22Rv1 (cell line): ENCODE measurements around the gene CPTP.
A peak's percentile ranks its signal among the peaks of the same experiment; 100 is the strongest.

ENCODE experiments used
- H3K27ac ChIP-seq: fragments of 450-650 bp; 2 replicates; pipeline ENCODE4 v1.5.1; 2017
- ZFX ChIP-seq: fragments of 450-650 bp; IDR thresholded peaks from 2 replicates; pipeline ENCODE4 v1.6.1; 2017; ENCODE audit warnings: antibody characterized with exemption, borderline replicate concordance
- TF ChIP-seq, protein P1 (sequence below): fragments of 450-650 bp; IDR thresholded peaks from 2 replicates; pipeline ENCODE4 v1.5.1; 2017; ENCODE audit warnings: mild to moderate bottlenecking

Gene CPTP

DNA sequence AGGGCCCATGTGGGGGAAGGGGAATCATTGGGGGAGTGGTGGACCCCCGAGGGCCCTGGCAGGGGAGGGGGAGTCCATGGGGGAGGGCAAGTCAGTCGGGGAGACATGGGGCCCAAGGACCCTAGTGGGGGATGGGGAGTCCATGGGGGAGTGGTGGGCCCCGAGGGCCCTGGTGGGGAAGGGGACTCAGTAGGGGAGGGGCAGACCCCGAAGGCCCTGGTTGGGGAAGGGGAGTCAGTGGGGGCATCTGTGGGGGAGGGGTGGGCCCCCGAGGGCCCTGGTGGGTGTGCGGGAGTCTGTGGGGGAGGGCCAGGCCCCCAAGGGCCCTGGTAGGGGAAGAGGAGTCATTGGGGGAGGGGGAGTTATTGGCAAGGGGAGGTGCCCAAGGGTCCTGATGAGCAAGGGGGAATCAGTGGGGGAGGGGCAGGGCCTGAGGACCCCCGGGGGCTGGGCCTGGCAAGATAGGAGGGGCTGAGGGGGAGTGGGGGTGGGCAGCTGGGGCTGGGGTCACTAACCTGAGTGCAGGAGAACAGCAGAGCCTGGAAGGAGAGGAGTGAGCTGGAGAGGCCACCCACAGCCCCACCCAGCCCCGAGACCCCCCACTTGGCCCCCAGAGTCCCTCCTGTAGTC, 31.7 kb downstream of the CPTP start:
- no peak for TF ChIP-seq ZFX
- TF ChIP-seq, protein P1, sequence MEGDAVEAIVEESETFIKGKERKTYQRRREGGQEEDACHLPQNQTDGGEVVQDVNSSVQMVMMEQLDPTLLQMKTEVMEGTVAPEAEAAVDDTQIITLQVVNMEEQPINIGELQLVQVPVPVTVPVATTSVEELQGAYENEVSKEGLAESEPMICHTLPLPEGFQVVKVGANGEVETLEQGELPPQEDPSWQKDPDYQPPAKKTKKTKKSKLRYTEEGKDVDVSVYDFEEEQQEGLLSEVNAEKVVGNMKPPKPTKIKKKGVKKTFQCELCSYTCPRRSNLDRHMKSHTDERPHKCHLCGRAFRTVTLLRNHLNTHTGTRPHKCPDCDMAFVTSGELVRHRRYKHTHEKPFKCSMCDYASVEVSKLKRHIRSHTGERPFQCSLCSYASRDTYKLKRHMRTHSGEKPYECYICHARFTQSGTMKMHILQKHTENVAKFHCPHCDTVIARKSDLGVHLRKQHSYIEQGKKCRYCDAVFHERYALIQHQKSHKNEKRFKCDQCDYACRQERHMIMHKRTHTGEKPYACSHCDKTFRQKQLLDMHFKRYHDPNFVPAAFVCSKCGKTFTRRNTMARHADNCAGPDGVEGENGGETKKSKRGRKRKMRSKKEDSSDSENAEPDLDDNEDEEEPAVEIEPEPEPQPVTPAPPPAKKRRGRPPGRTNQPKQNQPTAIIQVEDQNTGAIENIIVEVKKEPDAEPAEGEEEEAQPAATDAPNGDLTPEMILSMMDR = no peak
- H3K27ac ChIP-seq = no peak overlapping the region

DNA sequence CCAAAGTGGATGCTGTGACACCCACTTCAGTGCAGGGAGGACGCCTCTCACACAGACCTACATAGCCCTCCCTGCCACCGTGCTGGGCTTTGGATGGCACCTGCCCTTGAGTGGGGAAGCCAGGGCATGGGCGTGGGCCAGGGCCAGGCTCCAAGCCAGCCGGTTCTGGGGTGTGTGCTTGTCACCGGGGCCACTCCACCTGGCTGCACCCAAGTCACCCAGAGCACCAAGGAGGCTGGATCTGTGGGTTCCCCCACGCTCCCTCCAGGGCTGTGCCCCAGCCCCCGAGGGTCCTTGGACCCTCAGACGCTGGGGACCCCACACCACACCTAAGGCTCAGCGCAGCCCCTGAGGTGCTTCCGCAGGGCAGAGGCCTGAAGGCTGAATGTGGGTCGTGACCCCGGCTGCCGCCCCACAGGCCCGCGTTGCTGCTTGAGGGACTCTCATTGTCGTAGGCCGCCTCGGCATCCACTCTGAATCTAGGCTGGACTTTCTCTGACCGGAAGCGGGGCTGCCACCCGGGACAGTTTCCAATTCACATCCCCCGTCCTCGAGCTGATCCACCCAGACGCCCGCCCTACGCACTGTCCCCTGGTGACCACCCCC, 32.3 kb downstream of the CPTP start:
- no peak overlapping the region for H3K27ac ChIP-seq
- TF ChIP-seq, protein P1 = no peak
- TF ChIP-seq ZFX = no peak

DNA sequence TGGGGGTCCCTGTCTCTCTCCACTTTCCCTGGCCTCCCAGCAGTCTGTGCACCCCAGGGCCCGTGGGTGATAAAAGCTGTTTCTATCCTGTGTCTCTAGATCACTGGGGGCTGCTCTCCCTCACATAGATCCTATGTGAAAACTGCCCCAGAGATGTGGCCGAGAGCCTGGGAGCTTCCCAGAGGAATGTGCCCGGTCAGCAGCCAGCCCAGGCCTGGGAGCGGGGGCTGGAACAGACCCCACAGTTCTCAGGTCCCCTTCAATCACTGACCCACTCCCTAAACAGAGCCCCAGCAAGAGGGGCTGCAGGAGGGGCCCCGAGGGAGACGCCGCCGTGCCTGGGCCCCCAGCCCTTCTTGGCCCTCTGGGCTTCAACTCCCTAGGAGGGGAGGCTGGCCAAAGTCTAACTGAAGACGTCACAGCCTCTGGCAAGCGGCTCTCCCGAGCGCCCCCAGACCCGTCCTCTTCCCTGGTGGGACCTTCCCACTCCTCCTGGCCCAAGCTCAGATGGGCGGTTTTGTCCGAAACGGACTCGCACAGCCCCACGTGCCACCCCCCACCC, 33.4 kb downstream of the CPTP start:
- TF ChIP-seq, protein P1 = no peak
- TF ChIP-seq ZFX = no peak
- peak overlapping the region; percentile 27; the same call in 1 of the 2 replicates for H3K27ac ChIP-seq

DNA sequence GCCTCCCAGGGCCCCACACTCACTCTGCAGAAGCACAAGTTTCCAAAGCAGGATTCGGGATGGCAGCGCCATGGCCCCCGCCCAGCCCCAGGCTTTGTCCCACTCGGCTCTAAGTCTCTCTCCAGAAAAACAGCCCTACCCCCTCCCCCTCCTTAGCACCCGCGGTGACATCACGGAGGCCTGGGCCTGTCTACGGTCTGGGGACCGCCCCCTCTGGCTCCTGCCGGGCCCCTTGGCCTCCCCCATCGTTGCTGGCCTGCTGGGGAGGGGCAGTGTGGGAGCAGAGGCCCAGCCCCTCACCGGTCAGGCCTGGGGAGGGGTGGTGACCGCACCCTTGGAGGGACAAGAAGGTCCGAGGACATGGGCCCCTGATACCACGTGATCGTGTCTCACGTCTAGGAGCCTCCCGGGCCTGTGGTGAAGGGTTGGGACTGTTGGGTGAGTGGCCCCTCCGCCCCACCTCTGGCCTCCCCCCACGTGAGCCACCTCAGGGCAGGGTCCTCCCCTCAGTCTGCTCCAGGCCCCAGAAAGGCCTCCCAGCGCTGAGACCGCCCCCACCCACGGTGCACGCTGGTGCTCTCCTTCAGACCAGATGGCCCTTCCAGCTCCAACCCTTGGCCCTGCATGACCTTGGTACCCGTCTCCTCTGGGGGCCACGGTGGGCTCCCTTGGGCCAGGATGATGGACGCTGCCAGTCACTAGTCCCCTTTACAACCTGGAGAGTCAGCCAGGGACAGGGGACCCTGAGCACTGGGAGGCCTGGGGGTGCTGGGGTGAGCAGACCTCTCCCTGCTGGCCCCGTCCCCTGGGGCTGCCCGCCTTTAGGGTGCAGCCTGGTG, 34.0 kb downstream of the CPTP start, which contains the start of gene MXRA8:
MXRA8 (minus strand) TSS at position 123 of the 839 bp plus-strand sequence; CDS start at position 72, 51 bp downstream.
- H3K27ac ChIP-seq = peak within 1 kb of the TSS; percentile 27; the same call in 1 of the 2 replicates
- TF ChIP-seq ZFX = no peak
- TF ChIP-seq, protein P1 = no peak

DNA sequence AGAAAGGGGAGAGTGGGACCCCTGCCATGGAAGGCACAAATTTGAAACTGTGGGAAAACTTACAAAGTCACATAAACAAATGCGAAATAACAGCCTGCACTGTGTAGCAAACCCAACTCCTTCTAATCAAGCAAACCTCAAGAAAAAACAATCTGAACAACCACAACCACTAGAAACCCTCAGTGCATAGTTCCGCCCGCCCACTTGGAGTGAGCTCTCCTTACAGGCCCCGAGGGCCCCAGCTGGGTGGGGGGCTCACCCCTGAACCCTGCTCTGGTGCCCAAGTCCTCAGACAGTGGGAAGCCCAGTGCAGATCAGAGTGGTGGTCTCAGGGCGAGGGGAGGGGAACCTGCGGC, 34.7 kb downstream of the CPTP start:
- no peak overlapping the region for H3K27ac ChIP-seq
- TF ChIP-seq, protein P1 = no peak
- TF ChIP-seq ZFX = no peak

DNA sequence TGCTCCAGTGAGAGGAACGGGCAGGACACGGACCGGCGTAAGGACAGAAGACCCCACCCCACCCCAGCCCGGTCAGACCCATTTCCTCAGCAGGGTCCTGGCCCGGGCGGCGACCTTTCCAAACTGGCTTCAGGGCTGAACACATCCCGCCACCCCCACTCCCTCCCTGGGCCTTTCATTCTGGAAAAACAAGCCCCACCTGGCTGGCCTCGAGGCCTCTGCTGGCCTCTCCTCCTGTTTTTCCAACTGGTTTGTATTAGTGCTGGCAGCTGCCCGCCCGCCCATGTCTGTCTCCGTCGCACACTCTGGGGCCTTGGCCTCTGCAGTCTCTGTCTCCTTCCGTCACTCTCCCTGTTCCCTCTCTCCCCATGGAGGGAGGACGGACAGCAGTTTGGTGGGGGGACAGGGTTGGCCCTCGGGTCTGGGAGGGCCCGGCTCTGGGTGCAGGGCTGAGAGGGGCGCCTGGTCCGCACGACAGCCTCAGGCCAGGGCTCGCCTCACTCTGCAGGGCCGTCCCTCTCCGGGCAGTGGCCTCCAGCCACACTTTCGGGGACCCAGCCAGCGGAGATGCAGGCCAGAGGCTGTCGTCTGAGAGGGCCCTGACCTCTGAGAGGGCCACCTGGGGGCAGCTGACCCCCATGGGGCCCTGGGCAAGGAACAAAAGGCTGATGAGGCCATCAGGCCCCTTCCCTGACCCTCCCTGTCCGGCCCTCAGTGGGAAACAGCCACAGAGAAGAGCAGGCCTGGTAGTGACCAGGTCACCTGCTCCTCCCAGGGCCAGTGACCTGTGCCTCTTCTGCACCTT, 35.3 kb downstream of the CPTP start:
- no peak overlapping the region for H3K27ac ChIP-seq

More for the DNA sequence above, 35.3 kb downstream of the CPTP start:
- TF ChIP-seq, protein P1 = no peak
- no peak for TF ChIP-seq ZFX
